ENCODE results near the gene ZBTB1. TPM values are rescaled to one million over a fixed set of nuclear protein-coding genes. Genes with fewer than 3 reads are reported as not detected.

The ZBTB1 gene
- total and polyA plus RNA-seq, 10 of the 15 experiments (the other 5 are each of a cell fraction or from before 2014, with no cell fraction given), result 12.3 to 127 (median 40.0) TPM

DNA sequence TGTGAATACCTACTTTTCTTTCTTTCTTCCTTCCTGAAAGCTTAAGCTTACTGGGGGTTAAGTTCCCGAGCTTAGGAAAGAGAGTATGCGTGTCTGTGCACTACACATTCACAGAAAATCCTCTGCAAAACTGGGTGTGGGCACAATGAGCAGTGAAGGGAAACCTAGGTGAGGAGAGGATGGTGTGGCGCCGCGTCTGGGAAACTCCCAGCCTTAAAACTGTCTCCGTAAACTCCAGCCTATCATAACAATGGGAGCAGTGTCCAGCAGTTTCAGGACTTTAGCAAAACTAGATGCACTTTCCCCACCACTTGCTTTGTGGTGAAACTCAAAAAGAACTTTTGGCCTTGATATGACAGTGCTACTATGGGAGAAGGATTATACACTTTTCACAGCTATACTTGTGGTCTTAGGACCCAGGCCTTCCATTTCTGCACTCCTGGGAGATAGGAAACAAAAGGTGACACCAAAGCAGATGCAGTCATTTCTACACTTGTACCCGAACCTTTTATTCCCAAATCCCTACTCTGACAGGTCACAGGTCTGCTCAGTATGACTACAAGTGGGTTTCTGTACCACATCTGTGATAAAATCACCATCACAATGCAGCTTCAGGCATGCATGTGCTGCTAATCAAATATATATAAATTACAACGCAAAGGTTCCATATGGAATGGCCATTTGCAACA is 28.8 kb upstream of the ZBTB1 start:
- Histone ChIP-seq H3K9ac (ENCODE audit: control insufficient read depth, insufficient read depth, low read length) (no peak overlapping the region), H3K36me3 (ENCODE audit: control insufficient read depth in 2 of 2, insufficient read depth in 2 of 2, low read length in 1 of 2) (peaks cover 0 to 4% of the 10 kb centered on the region in 2 experiments; a peak in 2 of 4 replicates), H2AFZ (ENCODE audit: control insufficient read depth, low read depth, low read length) (no peak overlapping the region), H4K20me1 (ENCODE audit: control insufficient read depth, insufficient read depth) (no peaks in the 10 kb centered on the region), H3K9me3 (replicated peaks; ENCODE audit: control insufficient read depth, insufficient read depth, low read length) (no peaks in the 10 kb centered on the region), H3K4me2 (ENCODE audit: control insufficient read depth, insufficient read depth) (no peak overlapping the region), H3K4me3 (no peak overlapping the region), H3K27ac (ENCODE audit: control insufficient read depth, insufficient read depth) (no peak overlapping the region), H3K27me3 (replicated peaks in 1 of 2; ENCODE audit: control insufficient read depth in 2 of 2, insufficient read depth in 2 of 2, low read length in 1 of 2) (no peaks in the 10 kb centered on the region), H3K4me1 (ENCODE audit: control insufficient read depth, insufficient read depth, low read length) (peaks cover 8% of the 10 kb centered on the region), H3K79me2 (ENCODE audit: control insufficient read depth, insufficient read depth, low read length) (no peaks in the 10 kb centered on the region; the same call in 1 of the 2 replicates)
- POLR2A ChIA-PET, result interaction anchor here (0.6 to 1.2 kb wide), 5 partner anchors 10 to 39 kb away, joined by 3 to 7 read pairs (median 3); partner anchors contain the start of gene AKAP5
- FAIRE-seq (no peak), ATAC-seq (no peak; the same call in 1 of the 3 replicates), DNase-seq (ENCODE audit: low read depth, low spot score) (no peak)
- intact Hi-C loops (cut with micrococcal nuclease; ENCODE audit: unreplicated experiment), result no loop called here
- no TSS peak for BruUV-seq (replicated peaks)
- CTCF ChIA-PET, result interaction anchor here (0.6 to 9.8 kb wide), 6 partner anchors 12 to 154 kb away, joined by 3 to 244 read pairs (median 6); no protein-coding TSS in a partner anchor
- SMC1A ChIA-PET (ENCODE audit: uncharacterized antibody, unreplicated experiment), result interaction anchor here (0.6 to 2.8 kb wide), 12 partner anchors 8 to 136 kb away, joined by 3 to 20 read pairs (median 4); no protein-coding TSS in a partner anchor
- RAD21 ChIA-PET (ENCODE audit: unreplicated experiment), result interaction anchor here (0.7 to 5.8 kb wide), 8 partner anchors 9 to 982 kb away, joined by 3 to 51 read pairs (median 3); no protein-coding TSS in a partner anchor
- in situ Hi-C loops (cut with MboI), result loop anchor here (5.0 kb wide), 1 partner anchor 133 kb away; no protein-coding TSS in a partner anchor
- TF ChIP-seq IKZF2 (IDR thresholded peaks at IDR 0.05) (peak in 1 of 2 experiments; percentile 42; a peak in 1 of 4 replicates), MTA2 (IDR thresholded peaks at IDR 0.05; ENCODE audit: low read depth) (no peak), TBL1XR1 (IDR thresholded peaks at IDR 0.05; ENCODE audit: low read depth, low read length) (no peak), IKZF1 (conservative IDR thresholded peaks at IDR 0.05) (peak; percentile 58; the same call in 1 of the 2 replicates), NR2F1 (conservative IDR thresholded peaks at IDR 0.05) (peak; percentile 71; the same call in 1 of the 2 replicates), NR2C1 (IDR thresholded peaks at IDR 0.05) (no peak)
- TF ChIP-seq, protein P1, sequence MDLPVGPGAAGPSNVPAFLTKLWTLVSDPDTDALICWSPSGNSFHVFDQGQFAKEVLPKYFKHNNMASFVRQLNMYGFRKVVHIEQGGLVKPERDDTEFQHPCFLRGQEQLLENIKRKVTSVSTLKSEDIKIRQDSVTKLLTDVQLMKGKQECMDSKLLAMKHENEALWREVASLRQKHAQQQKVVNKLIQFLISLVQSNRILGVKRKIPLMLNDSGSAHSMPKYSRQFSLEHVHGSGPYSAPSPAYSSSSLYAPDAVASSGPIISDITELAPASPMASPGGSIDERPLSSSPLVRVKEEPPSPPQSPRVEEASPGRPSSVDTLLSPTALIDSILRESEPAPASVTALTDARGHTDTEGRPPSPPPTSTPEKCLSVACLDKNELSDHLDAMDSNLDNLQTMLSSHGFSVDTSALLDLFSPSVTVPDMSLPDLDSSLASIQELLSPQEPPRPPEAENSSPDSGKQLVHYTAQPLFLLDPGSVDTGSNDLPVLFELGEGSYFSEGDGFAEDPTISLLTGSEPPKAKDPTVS (IDR thresholded peaks at IDR 0.05; ENCODE audit: low read depth, low read length), result no peak
- WGBS (ENCODE audit: insufficient coverage, insufficient replicate concordance, low lambda C conversion rate, missing lambda C conversion rate), result 84% methylated on average over 8 of the region's 8 CpGs

Measured in GM12878 (cell line).